ENCODE results near the gene AK5. TPM values are rescaled to one million over a fixed set of nuclear protein-coding genes. Genes with fewer than 3 reads are reported as not detected.

AK5 gene
- total and polyA plus RNA-seq, 4 donors: 0.71 to 8.9 (median 2.1) TPM; not detected in 1

- no peak overlapping the region for H3K4me3 ChIP-seq (ENCODE audit: low read length in 2 of 2)
- DNase-seq (no peak), ATAC-seq (ENCODE audit: low FRiP score) (no peak)
- intact Hi-C loops (cut with DNase I): no loop called here
- H3K4me1 ChIP-seq (ENCODE audit: control insufficient read depth in 1 of 2, insufficient read depth in 2 of 2, low read length in 2 of 2): no peaks in the 10 kb centered on the region
- H3K36me3 ChIP-seq (ENCODE audit: control insufficient read depth in 1 of 2, insufficient read depth in 2 of 2, low read length in 1 of 2): no peaks in the 10 kb centered on the region
- 92 to 94% methylated on average over 2 of the region's 2 CpGs for WGBS, 2 donors
- H3K27me3 ChIP-seq (ENCODE audit: control insufficient read depth in 1 of 2, insufficient read depth in 2 of 2, low read length in 1 of 2): no peaks in the 10 kb centered on the region
- H3K9me3 ChIP-seq (ENCODE audit: control insufficient read depth, low read length): no peaks in the 10 kb centered on the region
- no peak overlapping the region for H3K27ac ChIP-seq (ENCODE audit: low read depth in 1 of 2, low read length in 2 of 2)
These were observed 208.1 kb downstream of the AK5 start for GRCh38 chr1:77489910-77490309.

GRCh38 chr1:77494026-77494425, 212.2 kb downstream of the AK5 start:
- ATAC-seq (ENCODE audit: low FRiP score): no peak
- DNase-seq: no peak
- intact Hi-C loops (cut with DNase I): no loop called here
- H3K36me3 ChIP-seq (ENCODE audit: control insufficient read depth in 1 of 2, insufficient read depth in 2 of 2, low read length in 1 of 2): no peaks in the 10 kb centered on the region
- peaks cover 0 to 2% of the 10 kb centered on the region in 2 donors for H3K4me1 ChIP-seq (ENCODE audit: control insufficient read depth in 1 of 2, insufficient read depth in 2 of 2, low read length in 2 of 2)
- H3K27ac ChIP-seq (ENCODE audit: low read depth in 1 of 2, low read length in 2 of 2): no peak overlapping the region
- no peak overlapping the region for H3K4me3 ChIP-seq (ENCODE audit: low read length in 2 of 2)
- no peaks in the 10 kb centered on the region for H3K27me3 ChIP-seq (ENCODE audit: control insufficient read depth in 1 of 2, insufficient read depth in 2 of 2, low read length in 1 of 2)
- H3K9me3 ChIP-seq (ENCODE audit: control insufficient read depth, low read length): no peaks in the 10 kb centered on the region

GRCh38 chr1:77498918-77499317, 217.1 kb downstream of the AK5 start:
- Histone ChIP-seq H3K4me3 (ENCODE audit: low read length in 2 of 2) (no peak overlapping the region), H3K9me3 (ENCODE audit: control insufficient read depth, low read length) (no peaks in the 10 kb centered on the region), H3K4me1 (ENCODE audit: control insufficient read depth in 1 of 2, insufficient read depth in 2 of 2, low read length in 2 of 2) (peaks cover 0 to 2% of the 10 kb centered on the region in 2 donors), H3K27ac (ENCODE audit: low read depth in 1 of 2, low read length in 2 of 2) (no peak overlapping the region), H3K36me3 (ENCODE audit: control insufficient read depth in 1 of 2, insufficient read depth in 2 of 2, low read length in 1 of 2) (no peaks in the 10 kb centered on the region), H3K27me3 (ENCODE audit: control insufficient read depth in 1 of 2, insufficient read depth in 2 of 2, low read length in 1 of 2) (no peaks in the 10 kb centered on the region)
- no peak for DNase-seq
- intact Hi-C loops (cut with DNase I): no loop called here
- ATAC-seq (ENCODE audit: low FRiP score): no peak

- ATAC-seq (ENCODE audit: low FRiP score): no peak
These were observed 217.6 kb downstream of the AK5 start for GRCh38 chr1:77499466-77499865.

GRCh38 chr1:77504986-77505385, 223.2 kb downstream of the AK5 start:
- no peak for DNase-seq
- WGBS, 2 donors: 72 to 73% methylated on average over 4 of the region's 4 CpGs
- no peaks in the 10 kb centered on the region for H3K9me3 ChIP-seq (ENCODE audit: control insufficient read depth, low read length)
- H3K4me3 ChIP-seq (ENCODE audit: low read length in 2 of 2): no peak overlapping the region
- no peak overlapping the region for H3K27ac ChIP-seq (ENCODE audit: low read depth in 1 of 2, low read length in 2 of 2)
- intact Hi-C loops (cut with DNase I): no loop called here
- no peaks in the 10 kb centered on the region for H3K27me3 ChIP-seq (ENCODE audit: control insufficient read depth in 1 of 2, insufficient read depth in 2 of 2, low read length in 1 of 2)
- ATAC-seq (ENCODE audit: low FRiP score): no peak
- no peaks in the 10 kb centered on the region for H3K4me1 ChIP-seq (ENCODE audit: control insufficient read depth in 1 of 2, insufficient read depth in 2 of 2, low read length in 2 of 2)
- no peaks in the 10 kb centered on the region for H3K36me3 ChIP-seq (ENCODE audit: control insufficient read depth in 1 of 2, insufficient read depth in 2 of 2, low read length in 1 of 2)

More at GRCh38 chr1:77499466-77499865, 217.6 kb downstream of the AK5 start:
- Histone ChIP-seq H3K27ac (ENCODE audit: low read depth in 1 of 2, low read length in 2 of 2) (no peak overlapping the region), H3K4me3 (ENCODE audit: low read length in 2 of 2) (no peak overlapping the region), H3K9me3 (ENCODE audit: control insufficient read depth, low read length) (no peaks in the 10 kb centered on the region), H3K27me3 (ENCODE audit: control insufficient read depth in 1 of 2, insufficient read depth in 2 of 2, low read length in 1 of 2) (no peaks in the 10 kb centered on the region), H3K36me3 (ENCODE audit: control insufficient read depth in 1 of 2, insufficient read depth in 2 of 2, low read length in 1 of 2) (no peaks in the 10 kb centered on the region), H3K4me1 (ENCODE audit: control insufficient read depth in 1 of 2, insufficient read depth in 2 of 2, low read length in 2 of 2) (peaks cover 0 to 2% of the 10 kb centered on the region in 2 donors)
- no peak for DNase-seq
- intact Hi-C loops (cut with DNase I): no loop called here
- 88% methylated on average over 5 of the region's 5 CpGs for WGBS, 2 donors

- no peaks in the 10 kb centered on the region for H3K36me3 ChIP-seq (ENCODE audit: control insufficient read depth in 1 of 2, insufficient read depth in 2 of 2, low read length in 1 of 2)
- H3K27me3 ChIP-seq (ENCODE audit: control insufficient read depth in 1 of 2, insufficient read depth in 2 of 2, low read length in 1 of 2): no peaks in the 10 kb centered on the region
- H3K9me3 ChIP-seq (ENCODE audit: control insufficient read depth, low read length): no peaks in the 10 kb centered on the region
- H3K27ac ChIP-seq (ENCODE audit: low read depth in 1 of 2, low read length in 2 of 2): no peak overlapping the region
- intact Hi-C loops (cut with DNase I): no loop called here
- no peak overlapping the region for H3K4me3 ChIP-seq (ENCODE audit: low read length in 2 of 2)
- no peaks in the 10 kb centered on the region for H3K4me1 ChIP-seq (ENCODE audit: control insufficient read depth in 1 of 2, insufficient read depth in 2 of 2, low read length in 2 of 2)
- WGBS, 2 donors: 76 to 78% methylated on average over 4 of the region's 4 CpGs
- DNase-seq (no peak), ATAC-seq (ENCODE audit: low FRiP score) (no peak)
These were observed 225.0 kb downstream of the AK5 start for GRCh38 chr1:77506771-77507170.

- no peak overlapping the region for H3K4me3 ChIP-seq (ENCODE audit: low read length in 2 of 2)
- 60 to 66% methylated on average over 3 of the region's 3 CpGs for WGBS, 2 donors
- intact Hi-C loops (cut with DNase I): no loop called here
- H3K36me3 ChIP-seq (ENCODE audit: control insufficient read depth in 1 of 2, insufficient read depth in 2 of 2, low read length in 1 of 2): no peaks in the 10 kb centered on the region
- H3K27ac ChIP-seq (ENCODE audit: low read depth in 1 of 2, low read length in 2 of 2): no peak overlapping the region
- DNase-seq (no peak), ATAC-seq (ENCODE audit: low FRiP score) (no peak)
- H3K27me3 ChIP-seq (ENCODE audit: control insufficient read depth in 1 of 2, insufficient read depth in 2 of 2, low read length in 1 of 2): no peaks in the 10 kb centered on the region
- H3K9me3 ChIP-seq (ENCODE audit: control insufficient read depth, low read length): no peaks in the 10 kb centered on the region
- H3K4me1 ChIP-seq (ENCODE audit: control insufficient read depth in 1 of 2, insufficient read depth in 2 of 2, low read length in 2 of 2): no peaks in the 10 kb centered on the region
These were observed 227.3 kb downstream of the AK5 start for GRCh38 chr1:77509051-77509492.

- Histone ChIP-seq H3K27ac (ENCODE audit: low read depth in 1 of 2, low read length in 2 of 2) (no peak overlapping the region), H3K4me3 (ENCODE audit: low read length in 2 of 2) (no peak overlapping the region), H3K36me3 (ENCODE audit: control insufficient read depth in 1 of 2, insufficient read depth in 2 of 2, low read length in 1 of 2) (no peaks in the 10 kb centered on the region), H3K27me3 (ENCODE audit: control insufficient read depth in 1 of 2, insufficient read depth in 2 of 2, low read length in 1 of 2) (no peaks in the 10 kb centered on the region), H3K9me3 (ENCODE audit: control insufficient read depth, low read length) (no peaks in the 10 kb centered on the region), H3K4me1 (ENCODE audit: control insufficient read depth in 1 of 2, insufficient read depth in 2 of 2, low read length in 2 of 2) (no peaks in the 10 kb centered on the region)
- ATAC-seq (ENCODE audit: low FRiP score): no peak
- WGBS, 2 donors: 78 to 80% methylated on average over 2 of the region's 2 CpGs
- no peak for DNase-seq
- intact Hi-C loops (cut with DNase I): no loop called here
These were observed 228.1 kb downstream of the AK5 start for GRCh38 chr1:77509898-77510297.

- DNase-seq (no peak), ATAC-seq (ENCODE audit: low FRiP score) (no peak)
- intact Hi-C loops (cut with DNase I): no loop called here
- Histone ChIP-seq H3K36me3 (ENCODE audit: control insufficient read depth in 1 of 2, insufficient read depth in 2 of 2, low read length in 1 of 2) (no peaks in the 10 kb centered on the region), H3K4me3 (ENCODE audit: low read length in 2 of 2) (no peak overlapping the region), H3K9me3 (ENCODE audit: control insufficient read depth, low read length) (no peaks in the 10 kb centered on the region), H3K4me1 (ENCODE audit: control insufficient read depth in 1 of 2, insufficient read depth in 2 of 2, low read length in 2 of 2) (no peaks in the 10 kb centered on the region), H3K27me3 (ENCODE audit: control insufficient read depth in 1 of 2, insufficient read depth in 2 of 2, low read length in 1 of 2) (no peaks in the 10 kb centered on the region), H3K27ac (ENCODE audit: low read depth in 1 of 2, low read length in 2 of 2) (no peak overlapping the region)
- 65 to 75% methylated on average over 2 of the region's 2 CpGs for WGBS, 2 donors
These were observed 229.6 kb downstream of the AK5 start for GRCh38 chr1:77511440-77511840.
